AG04450 (cell line): Measurements from ENCODE around the gene C5orf34. TPM values are rescaled to one million over a fixed set of nuclear protein-coding genes. Genes with fewer than 3 reads are reported as not detected.

Experiments used
- CTCF ChIA-PET: fragments of 300-600, 350-600 bp; formaldehyde crosslinking; extraction: SDS; loops from one replicate; lab custom pipeline; 2022; ENCODE audit warnings: antibody characterized with exemption, inconsistent platforms; lab: Charles Lee
- POLR2A ChIA-PET: fragments of 350-600 bp; formaldehyde crosslinking; extraction: SDS; loops from one replicate; lab custom pipeline; 2021; ENCODE audit warnings: antibody characterized with exemption, inconsistent platforms; lab: Yijun Ruan, JAX
- DNase-seq: peaks from one replicate; pipeline ENCODE4 v3.0.0-alpha.2; 2011; ENCODE audit warnings: low read depth, low spot score
- H3K27ac ChIP-seq: one replicate; pipeline ENCODE4 v1.5.1; 2012; ENCODE audit warnings: low read depth, low read length, control low read depth
- H3K27me3 ChIP-seq: one replicate; pipeline ENCODE4 v1.6.0; 2012; ENCODE audit warnings: low read length; ENCODE audit not compliant: control insufficient read depth, insufficient read depth
- H3K4me3 ChIP-seq: 2 replicates; pipeline ENCODE4 v1.5.1; 2011; ENCODE audit warnings: mild to moderate bottlenecking, low read depth, low read length, control low read depth
- H3K9me3 ChIP-seq: 2 replicates; pipeline ENCODE4 v1.5.1; 2012; ENCODE audit warnings: low read length; ENCODE audit not compliant: control insufficient read depth, insufficient read depth
- CTCF ChIP-seq: IDR thresholded peaks from 2 replicates; pipeline ENCODE4 v1.5.1; 2011; ENCODE audit warnings: low read depth, low read length, control low read depth, inconsistent platforms
- polyA plus RNA-seq: library from polyadenylated mRNA; depleted of rRNA; stranded (reverse); fragments of >200 nt; gene quantifications from 2 replicates; pipeline ENCODE4 v1.2.3, GENCODE V29; 2011

C5orf34 gene
- polyA plus RNA-seq, 1 experiment = 3.5 TPM

GRCh38 chr5:43484106-43484849 is 30.7 kb downstream of the C5orf34 start:
- POLR2A ChIA-PET = interaction anchor here (0.6 to 2.1 kb wide), 19 partner anchors 30 to 987 kb away, joined by 3 to 27 read pairs (median 5); partner anchors contain the start of genes C5orf34, HMGCS1, NIM1K and ZNF131

GRCh38 chr5:43483298-43484105 is 31.4 kb downstream of the C5orf34 start, which contains the start of gene TMEM267:
TSS of gene TMEM267 (minus strand) at chr5:43483865. CDS start at chr5:43453969, 29,896 bp downstream.
- Histone ChIP-seq H3K9me3 (no peaks in the 10 kb centered on the region), H3K27ac (peak within 1 kb of the TSS; percentile 95), H3K4me3 (peak within 1 kb of the TSS; percentile 87), H3K27me3 (no peaks in the 10 kb centered on the region)
- no peak for TF ChIP-seq CTCF
- peak; percentile 85 for DNase-seq
- ChIA-PET CTCF (interaction anchor here (0.6 to 2.8 kb wide), 46 partner anchors 8 to 1328 kb away, joined by 3 to 18 read pairs (median 6); partner anchors contain the start of genes C5orf34, CCL28, NIM1K and ZNF131), POLR2A (interaction anchor here (0.6 to 2.1 kb wide), 17 partner anchors 31 to 988 kb away, joined by 3 to 27 read pairs (median 5); partner anchors contain the start of genes C5orf34, HMGCS1, NIM1K and ZNF131)

More at GRCh38 chr5:43484106-43484849, 30.7 kb downstream of the C5orf34 start:
- Histone ChIP-seq H3K27ac (peak overlapping the region; percentile 95), H3K27me3 (no peaks in the 10 kb centered on the region), H3K4me3 (peak overlapping the region; percentile 87), H3K9me3 (no peaks in the 10 kb centered on the region)
- DNase-seq = peak; percentile 45
- TF ChIP-seq CTCF = peak; percentile 70
- CTCF ChIA-PET = interaction anchor here (0.5 to 2.8 kb wide), 47 partner anchors 8 to 1327 kb away, joined by 3 to 18 read pairs (median 5); partner anchors contain the start of genes C5orf34, CCL28, NIM1K and NNT

GRCh38 chr5:43482490-43483297 is 32.3 kb downstream of the C5orf34 start:
- H3K27me3 ChIP-seq = no peaks in the 10 kb centered on the region
- H3K27ac ChIP-seq = peak overlapping the region; percentile 95
- POLR2A ChIA-PET = no interaction called here
- no peak for DNase-seq
- no peak for TF ChIP-seq CTCF
- no peaks in the 10 kb centered on the region for H3K9me3 ChIP-seq
- CTCF ChIA-PET = interaction anchor here (1.3 kb wide), 1 partner anchor 93 kb away, joined by 6 read pairs; no protein-coding TSS in a partner anchor
- H3K4me3 ChIP-seq = peak overlapping the region; percentile 87

- Histone ChIP-seq H3K4me3 (no peak overlapping the region), H3K9me3 (no peaks in the 10 kb centered on the region), H3K27ac (no peak overlapping the region), H3K27me3 (no peaks in the 10 kb centered on the region)
- ChIA-PET POLR2A (no interaction called here), CTCF (interaction anchor here (1.0 to 2.8 kb wide), 2 partner anchors 15 to 80 kb away, joined by 3 to 13 read pairs; partner anchors contain the start of gene TMEM267)
- no peak for TF ChIP-seq CTCF
- DNase-seq = no peak
Observed at GRCh38 chr5:43469671-43470391, 45.1 kb downstream of the C5orf34 start.
